Naive B cell (primary cell): Measurements from ENCODE around the gene OR9A2. TPM values are rescaled to one million over a fixed set of nuclear protein-coding genes. Genes with fewer than 3 reads are reported as not detected.

ENCODE experiments used
- ATAC-seq, 2 donors: fragments of 150-1000 bp; cut with Tn5 transposase; 2 replicates each; pipeline ENCODE4 v1.10.0; 2021; ENCODE audit warnings: low read depth in 2 of 2, mild to moderate bottlenecking in 2 of 2, moderate library complexity in 2 of 2
- DNase-seq: peaks from one replicate; pipeline ENCODE4 v3.0.0; 2022
- H3K27ac Mint-ChIP-seq, 6 donors: one replicate each; pipeline ENCODE4 v1.8.0; 2020 to 2022; ENCODE audit warnings: mild to moderate bottlenecking in 6 of 6, mixed read lengths in 6 of 6, moderate library complexity in 5 of 6, inconsistent platforms in 2 of 6
- H3K27me3 Mint-ChIP-seq, 3 donors: one replicate each; pipeline ENCODE4 v1.8.0; 2021 to 2022; ENCODE audit warnings: mixed read lengths in 3 of 3, mild to moderate bottlenecking in 1 of 3
- H3K36me3 Mint-ChIP-seq, 2 donors: one replicate each; pipeline ENCODE4 v1.8.0; 2020 to 2022; ENCODE audit warnings: mixed read lengths in 2 of 2, inconsistent platforms in 1 of 2, mild to moderate bottlenecking in 1 of 2
- H3K4me1 Mint-ChIP-seq, 3 donors: one replicate each; pipeline ENCODE4 v1.8.0; 2020 to 2022; ENCODE audit warnings: mixed read lengths in 3 of 3, inconsistent platforms in 1 of 3, mild to moderate bottlenecking in 1 of 3, moderate library complexity in 1 of 3
- H3K4me3 Mint-ChIP-seq, 8 donors: one replicate each; pipeline ENCODE4 v1.8.0; 2020 to 2022; ENCODE audit warnings: mild to moderate bottlenecking in 8 of 8, mixed read lengths in 8 of 8, moderate library complexity in 8 of 8, inconsistent platforms in 2 of 8
- H3K9me3 Mint-ChIP-seq, 7 donors: one replicate each; pipeline ENCODE4 v1.8.0; 2020 to 2022; ENCODE audit warnings: mixed read lengths in 7 of 7, mild to moderate bottlenecking in 5 of 7, inconsistent platforms in 2 of 7, moderate library complexity in 1 of 7
- polyA plus RNA-seq, 6 donors: library from polyadenylated mRNA; unstranded; fragments of 300-500 nt; fragmentation: Illumina TruSeq; gene quantifications; one replicate each; pipeline ENCODE4 v1.2.3, GENCODE V29; 2021; ENCODE audit warnings: low read depth in 6 of 6

Gene OR9A2, protein sequence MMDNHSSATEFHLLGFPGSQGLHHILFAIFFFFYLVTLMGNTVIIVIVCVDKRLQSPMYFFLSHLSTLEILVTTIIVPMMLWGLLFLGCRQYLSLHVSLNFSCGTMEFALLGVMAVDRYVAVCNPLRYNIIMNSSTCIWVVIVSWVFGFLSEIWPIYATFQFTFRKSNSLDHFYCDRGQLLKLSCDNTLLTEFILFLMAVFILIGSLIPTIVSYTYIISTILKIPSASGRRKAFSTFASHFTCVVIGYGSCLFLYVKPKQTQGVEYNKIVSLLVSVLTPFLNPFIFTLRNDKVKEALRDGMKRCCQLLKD
- not detected for polyA plus RNA-seq

DNA sequence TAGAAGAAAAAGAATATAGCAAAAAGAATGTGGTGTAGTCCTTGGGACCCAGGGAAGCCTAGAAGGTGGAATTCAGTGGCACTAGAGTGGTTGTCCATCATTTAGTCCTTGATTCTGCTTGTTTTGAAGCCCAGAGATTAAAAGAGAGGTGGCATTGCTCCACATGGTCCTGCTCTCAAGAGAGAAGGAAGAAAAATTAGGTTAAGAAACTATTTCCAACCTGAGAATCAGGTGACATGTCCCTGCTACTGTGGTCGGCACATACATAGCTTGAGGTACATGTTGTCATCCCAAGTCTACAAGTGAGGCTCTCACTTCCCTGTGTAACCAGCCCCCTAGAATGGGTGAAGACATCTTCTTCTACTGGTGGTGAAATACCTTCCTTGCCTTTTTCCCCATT, at the start of gene OR9A2:
Gene OR9A2 (minus strand): TSS at position 101 of the 400 bp plus-strand sequence. CDS start 0 bp downstream, at position 101.
- Mint-ChIP-seq H3K27me3 (no peaks in the 10 kb centered on the region), H3K36me3 (no peaks in the 10 kb centered on the region), H3K9me3 (peaks cover 0 to 10% (median 0%) of the 10 kb centered on the region in 7 donors), H3K4me3 (peak within 1 kb of the TSS in 1 of 8 donors; percentile 7), H3K4me1 (peaks cover 20 to 30% (median 22%) of the 10 kb centered on the region in 3 donors), H3K27ac (peak within 1 kb of the TSS in 1 of 6 donors; percentile 48)
- ATAC-seq (no peak), DNase-seq (no peak)

DNA sequence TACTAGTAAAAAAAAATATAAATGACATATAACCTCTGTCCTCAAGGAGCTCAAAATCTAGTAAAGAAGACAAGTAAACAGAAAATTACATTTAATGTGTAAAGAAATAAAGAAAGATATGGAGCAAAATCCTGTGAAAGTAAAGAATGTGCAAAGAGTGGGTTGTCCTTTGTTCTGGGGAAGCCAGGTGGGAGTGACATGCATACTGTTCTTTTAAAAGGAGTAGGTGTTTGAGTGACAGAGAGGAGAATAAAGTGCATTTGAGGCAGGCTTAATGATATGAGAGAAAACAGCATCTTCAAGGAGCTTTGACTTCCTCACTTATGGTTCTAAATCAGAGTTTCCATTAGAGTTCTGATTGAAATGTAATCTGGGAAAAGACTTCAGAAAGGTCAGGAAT, 47.2 kb upstream of the OR9A2 start:
- H3K27ac Mint-ChIP-seq, result no peak overlapping the region
- H3K4me3 Mint-ChIP-seq, result no peak overlapping the region
- H3K9me3 Mint-ChIP-seq, result peaks cover 0 to 13% (median 10%) of the 10 kb centered on the region in 7 donors
- H3K36me3 Mint-ChIP-seq, result peaks cover 0 to 6% of the 10 kb centered on the region in 2 donors
- H3K4me1 Mint-ChIP-seq, result peaks cover 35 to 62% (median 43%) of the 10 kb centered on the region in 3 donors
- DNase-seq, result no peak
- no peaks in the 10 kb centered on the region for H3K27me3 Mint-ChIP-seq
- ATAC-seq, result no peak

DNA sequence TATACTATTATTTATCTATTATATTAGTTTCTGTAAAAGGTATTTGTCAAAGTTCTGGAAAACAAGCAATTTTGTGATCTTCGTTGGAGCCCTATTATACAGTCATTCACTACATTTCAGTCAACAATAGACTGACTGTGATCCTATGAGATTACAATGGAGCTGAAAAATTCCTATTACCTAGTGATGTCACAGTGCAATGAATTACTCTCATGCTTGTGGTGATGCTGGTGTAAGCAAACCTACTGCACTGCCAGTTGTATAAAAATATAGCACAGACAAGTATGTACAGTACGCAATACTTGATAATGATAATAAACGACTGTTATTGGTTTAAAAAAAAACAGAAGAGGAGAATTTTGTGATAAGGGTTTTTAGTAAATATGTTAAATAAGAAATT, 46.6 kb upstream of the OR9A2 start:
- no peak overlapping the region for H3K4me3 Mint-ChIP-seq
- H3K36me3 Mint-ChIP-seq, result peaks cover 0 to 5% of the 10 kb centered on the region in 2 donors
- H3K27me3 Mint-ChIP-seq, result no peaks in the 10 kb centered on the region
- no peak for DNase-seq
- ATAC-seq, result no peak
- H3K4me1 Mint-ChIP-seq, result peaks cover 38 to 63% (median 46%) of the 10 kb centered on the region in 3 donors
- no peak overlapping the region for H3K27ac Mint-ChIP-seq
- H3K9me3 Mint-ChIP-seq, result peaks cover 0 to 7% (median 4%) of the 10 kb centered on the region in 7 donors

DNA sequence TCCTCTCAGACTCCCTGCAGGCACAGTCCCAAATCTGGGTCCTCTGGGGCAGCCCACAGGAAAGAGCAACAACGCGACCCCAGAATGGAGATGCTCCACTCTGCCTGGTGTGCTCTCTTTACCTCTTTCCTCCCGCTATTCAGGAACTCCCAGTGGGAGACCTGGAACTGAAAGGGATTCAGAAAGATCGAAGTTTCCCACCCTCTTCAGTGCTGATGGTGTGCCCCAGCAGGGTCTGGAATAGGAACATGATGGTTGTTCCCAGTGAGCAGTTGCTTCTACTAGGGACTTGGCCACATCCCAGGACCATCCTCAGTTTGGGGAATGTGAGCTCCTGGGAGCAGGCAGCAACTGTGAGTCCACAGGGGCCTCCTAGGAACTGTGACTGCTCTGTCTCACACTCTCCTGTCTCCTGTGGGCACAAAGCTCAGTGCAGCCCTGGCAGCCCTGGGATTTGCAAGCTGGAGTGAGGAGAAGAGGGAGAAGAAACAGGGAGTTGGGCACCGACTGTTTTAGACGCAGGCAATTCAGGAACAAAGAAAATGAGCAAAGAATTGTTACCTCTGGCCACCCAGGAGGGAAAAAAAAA, 43.1 kb upstream of the OR9A2 start:
- Mint-ChIP-seq H3K9me3 (peaks cover 0 to 10% (median 5%) of the 10 kb centered on the region in 7 donors), H3K27me3 (no peaks in the 10 kb centered on the region), H3K4me1 (peaks cover 21 to 33% (median 24%) of the 10 kb centered on the region in 3 donors), H3K36me3 (peaks cover 0 to 9% of the 10 kb centered on the region in 2 donors), H3K4me3 (no peak overlapping the region), H3K27ac (peak overlapping the region in 1 of 6 donors; percentile 90)
- ATAC-seq (no peak), DNase-seq (no peak)

DNA sequence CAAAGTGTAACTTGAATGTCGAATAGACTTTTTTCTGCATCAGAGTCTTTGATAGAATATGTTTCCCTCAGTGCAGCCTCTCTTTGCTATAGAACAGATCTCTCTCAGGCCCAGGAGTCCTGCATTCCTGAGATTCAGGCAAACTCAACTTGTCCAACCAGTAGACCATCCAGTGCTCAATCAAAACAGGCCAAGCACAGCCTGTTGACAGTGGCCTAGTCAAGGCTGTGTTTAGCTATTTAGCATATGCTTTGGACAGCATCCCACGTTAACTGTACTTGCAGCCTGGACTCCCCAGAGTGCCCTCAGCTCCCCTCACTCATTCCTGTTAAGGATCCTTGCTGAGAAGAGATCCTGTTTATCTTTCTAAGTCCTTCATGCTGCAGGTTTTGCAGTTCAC, 41.5 kb upstream of the OR9A2 start:
- DNase-seq, result no peak
- H3K36me3 Mint-ChIP-seq, result peaks cover 9 to 21% of the 10 kb centered on the region in 2 donors
- H3K27ac Mint-ChIP-seq, result no peak overlapping the region
- H3K4me3 Mint-ChIP-seq, result peak overlapping the region in 1 of 8 donors; percentile 1
- no peak for ATAC-seq
- peaks cover 0 to 12% (median 7%) of the 10 kb centered on the region in 7 donors for H3K9me3 Mint-ChIP-seq
- no peaks in the 10 kb centered on the region for H3K27me3 Mint-ChIP-seq
- peaks cover 21 to 31% (median 23%) of the 10 kb centered on the region in 3 donors for H3K4me1 Mint-ChIP-seq

DNA sequence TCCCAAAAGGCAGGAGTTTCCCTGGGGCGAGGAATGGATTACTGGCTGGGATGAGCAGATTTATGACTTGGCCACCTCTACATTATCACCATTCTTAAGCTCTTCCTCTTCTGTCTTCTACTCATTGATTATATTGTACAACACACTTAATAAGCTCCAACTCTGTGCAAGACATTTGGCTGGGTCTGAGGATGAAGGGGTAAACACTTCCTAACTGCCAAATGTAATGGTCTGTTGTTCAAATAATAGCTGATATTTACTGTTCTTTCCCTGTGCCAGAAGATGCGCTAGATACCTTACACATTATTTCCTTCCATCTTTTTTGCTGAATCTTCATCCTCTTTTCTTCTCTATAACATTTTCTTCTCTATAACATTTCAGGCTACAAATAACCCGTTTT, 36.8 kb upstream of the OR9A2 start:
- Mint-ChIP-seq H3K36me3 (peaks cover 9 to 30% of the 10 kb centered on the region in 2 donors), H3K27me3 (no peaks in the 10 kb centered on the region), H3K27ac (peak overlapping the region in 1 of 6 donors; percentile 20), H3K9me3 (peaks cover 0 to 17% (median 9%) of the 10 kb centered on the region in 7 donors), H3K4me1 (peaks cover 24 to 48% (median 29%) of the 10 kb centered on the region in 3 donors), H3K4me3 (no peak overlapping the region)
- ATAC-seq (no peak), DNase-seq (no peak)

DNA sequence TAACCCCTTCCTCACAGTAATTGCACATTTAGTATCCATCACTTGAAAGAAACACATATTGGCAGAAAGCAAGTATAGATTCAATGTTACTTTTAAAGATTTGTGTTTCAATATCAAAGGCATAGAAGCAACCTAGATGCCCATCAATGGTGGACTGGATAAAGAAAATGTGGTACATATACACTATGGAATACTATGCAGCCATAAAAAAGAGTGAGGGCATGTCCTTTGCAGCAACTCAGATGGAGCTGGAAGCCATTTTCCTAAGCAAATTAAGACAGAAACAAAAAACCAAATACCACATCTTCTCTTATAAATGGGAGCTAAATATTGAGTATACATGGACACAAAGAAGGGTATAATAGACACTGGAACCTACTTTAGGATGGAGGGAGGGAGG, 28.8 kb upstream of the OR9A2 start:
- H3K4me1 Mint-ChIP-seq, result peaks cover 32 to 54% (median 42%) of the 10 kb centered on the region in 3 donors
- H3K36me3 Mint-ChIP-seq, result no peaks in the 10 kb centered on the region
- H3K9me3 Mint-ChIP-seq, result peaks cover 0 to 2% (median 0%) of the 10 kb centered on the region in 7 donors
- no peaks in the 10 kb centered on the region for H3K27me3 Mint-ChIP-seq
- H3K4me3 Mint-ChIP-seq, result no peak overlapping the region
- no peak overlapping the region for H3K27ac Mint-ChIP-seq
- DNase-seq, result no peak
- ATAC-seq, result no peak

DNA sequence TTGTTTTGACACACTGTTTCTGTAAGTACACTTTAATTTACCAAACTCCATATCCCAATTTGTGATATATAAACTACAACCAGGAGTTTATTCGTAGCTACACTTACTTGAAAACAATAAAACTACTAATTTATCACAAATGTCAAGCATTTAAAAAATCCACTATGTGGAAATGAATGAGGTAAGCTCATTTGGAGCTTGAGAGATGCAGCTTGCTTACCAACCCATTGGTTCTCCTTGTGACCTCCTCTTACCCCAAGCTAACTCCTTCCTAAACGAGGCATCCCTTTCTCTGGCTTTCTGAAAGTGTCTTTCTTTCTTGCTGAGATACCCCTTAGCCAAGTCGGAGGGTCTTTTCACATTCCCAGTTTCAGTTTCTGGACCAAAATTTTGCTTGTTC, 27.7 kb upstream of the OR9A2 start:
- DNase-seq (no peak), ATAC-seq (no peak)
- Mint-ChIP-seq H3K27me3 (no peaks in the 10 kb centered on the region), H3K27ac (no peak overlapping the region), H3K4me3 (no peak overlapping the region), H3K36me3 (no peaks in the 10 kb centered on the region), H3K9me3 (peaks cover 0 to 2% (median 0%) of the 10 kb centered on the region in 7 donors), H3K4me1 (peaks cover 34 to 55% (median 44%) of the 10 kb centered on the region in 3 donors)

DNA sequence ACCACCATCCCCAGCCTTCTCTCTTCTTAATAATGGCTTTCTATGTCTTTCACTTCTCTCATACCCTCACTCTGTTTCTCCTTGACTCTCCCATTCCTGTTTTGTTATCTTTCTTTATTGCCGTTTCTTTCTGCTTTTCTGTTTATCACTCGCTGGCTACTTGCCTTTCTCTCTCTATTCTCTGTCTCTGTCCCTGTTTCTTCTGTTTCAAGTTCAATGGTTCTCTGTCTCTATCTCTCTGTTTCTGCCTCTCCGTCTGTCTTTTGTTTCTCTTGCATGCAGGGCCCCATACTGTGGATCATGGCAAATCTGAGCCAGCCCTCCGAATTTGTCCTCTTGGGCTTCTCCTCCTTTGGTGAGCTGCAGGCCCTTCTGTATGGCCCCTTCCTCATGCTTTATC, 25.1 kb upstream of the OR9A2 start, which contains the start of gene OR6V1:
Gene OR6V1 (plus strand): TSS at position 301 of the 400 bp plus-strand sequence. CDS start 0 bp downstream, at position 301.
- no peaks in the 10 kb centered on the region for H3K27me3 Mint-ChIP-seq
- peaks cover 45 to 61% (median 52%) of the 10 kb centered on the region in 3 donors for H3K4me1 Mint-ChIP-seq
- no peak for DNase-seq
- H3K27ac Mint-ChIP-seq, result peak within 1 kb of the TSS in 2 of 6 donors; percentile 46 to 74
- no peaks in the 10 kb centered on the region for H3K36me3 Mint-ChIP-seq
- no peak within 1 kb of the TSS for H3K4me3 Mint-ChIP-seq
- peaks cover 0 to 2% (median 0%) of the 10 kb centered on the region in 7 donors for H3K9me3 Mint-ChIP-seq
- no peak for ATAC-seq

DNA sequence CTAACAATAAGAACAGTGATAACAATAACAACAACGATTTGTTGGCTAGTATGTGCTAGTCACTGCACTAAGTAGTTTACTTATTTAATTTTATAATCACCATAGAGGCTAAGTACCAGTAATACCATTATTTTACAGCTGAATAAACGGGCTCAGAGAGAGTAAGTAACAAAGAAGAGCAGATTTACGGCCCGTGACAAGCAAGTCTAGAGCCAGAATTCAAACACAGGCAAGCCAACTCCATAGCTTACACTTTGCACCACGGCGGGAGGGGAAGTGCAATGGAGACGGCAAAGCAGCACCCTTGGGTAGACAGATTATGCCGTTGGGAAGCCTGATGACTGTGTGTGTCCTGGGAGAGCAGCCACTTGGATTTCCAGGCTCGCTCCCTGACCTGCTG, 24.0 kb upstream of the OR9A2 start:
- H3K27ac Mint-ChIP-seq, result peak overlapping the region in 1 of 6 donors; percentile 9
- DNase-seq (no peak), ATAC-seq (no peak)
- H3K4me1 Mint-ChIP-seq, result peaks cover 53 to 70% (median 63%) of the 10 kb centered on the region in 3 donors
- H3K9me3 Mint-ChIP-seq, result peaks cover 0 to 2% (median 0%) of the 10 kb centered on the region in 7 donors
- H3K36me3 Mint-ChIP-seq, result no peaks in the 10 kb centered on the region
- peak overlapping the region in 1 of 8 donors; percentile 71 for H3K4me3 Mint-ChIP-seq
- H3K27me3 Mint-ChIP-seq, result no peaks in the 10 kb centered on the region

DNA sequence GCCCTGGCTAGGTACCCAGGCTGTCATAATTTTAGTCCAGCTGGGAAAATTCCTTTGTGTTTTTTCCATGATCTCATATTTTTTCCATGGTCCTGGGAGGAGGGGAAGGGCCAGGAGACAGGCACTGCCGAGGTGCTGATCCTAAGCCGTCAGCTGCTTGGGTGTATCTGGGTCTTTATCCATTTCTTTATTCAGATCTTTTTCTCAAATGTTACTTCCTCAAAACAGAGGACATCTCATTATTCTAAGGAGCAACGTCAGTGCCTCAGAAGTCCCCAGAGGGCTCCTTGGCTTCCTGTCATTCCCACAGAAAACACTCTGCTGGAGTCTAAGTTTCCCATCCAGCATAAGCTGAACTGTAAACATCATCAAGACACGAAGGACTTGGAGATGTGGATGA, 22.4 kb upstream of the OR9A2 start:
- H3K9me3 Mint-ChIP-seq, result no peaks in the 10 kb centered on the region
- peaks cover 53 to 74% (median 67%) of the 10 kb centered on the region in 3 donors for H3K4me1 Mint-ChIP-seq
- H3K27ac Mint-ChIP-seq, result peak overlapping the region in 2 of 6 donors; percentile 3 to 59
- ATAC-seq, result peak; percentile 50 to 54
- H3K36me3 Mint-ChIP-seq, result no peaks in the 10 kb centered on the region
- H3K27me3 Mint-ChIP-seq, result no peaks in the 10 kb centered on the region
- H3K4me3 Mint-ChIP-seq, result peak overlapping the region in 7 of 8 donors; percentile 45 to 81 (median 53)
- DNase-seq, result no peak

DNA sequence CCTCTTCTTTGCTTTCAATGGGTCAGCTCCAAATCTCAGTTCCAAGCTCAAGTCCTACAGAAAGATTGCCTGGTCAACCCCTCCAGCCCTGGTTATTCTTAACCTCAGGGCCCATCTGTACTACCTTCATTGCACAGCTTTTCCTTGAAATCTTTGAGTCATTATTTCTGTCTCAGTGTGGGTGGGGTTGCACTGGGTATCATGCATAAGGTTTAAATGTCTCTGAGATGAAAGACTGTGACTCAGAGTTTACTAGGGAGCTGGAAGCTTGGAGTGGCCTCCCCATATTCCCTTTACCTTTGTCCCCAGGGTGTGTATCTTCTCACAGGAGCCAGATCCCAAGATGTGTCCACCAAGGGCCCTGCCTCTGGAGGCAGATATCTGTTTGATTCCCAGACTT, 21.9 kb upstream of the OR9A2 start:
- Mint-ChIP-seq H3K4me3 (peak overlapping the region in 2 of 8 donors; percentile 26 to 63), H3K27me3 (no peaks in the 10 kb centered on the region), H3K9me3 (no peaks in the 10 kb centered on the region), H3K27ac (no peak overlapping the region), H3K4me1 (peaks cover 53 to 70% (median 66%) of the 10 kb centered on the region in 3 donors), H3K36me3 (no peaks in the 10 kb centered on the region)
- DNase-seq (no peak), ATAC-seq (no peak)

DNA sequence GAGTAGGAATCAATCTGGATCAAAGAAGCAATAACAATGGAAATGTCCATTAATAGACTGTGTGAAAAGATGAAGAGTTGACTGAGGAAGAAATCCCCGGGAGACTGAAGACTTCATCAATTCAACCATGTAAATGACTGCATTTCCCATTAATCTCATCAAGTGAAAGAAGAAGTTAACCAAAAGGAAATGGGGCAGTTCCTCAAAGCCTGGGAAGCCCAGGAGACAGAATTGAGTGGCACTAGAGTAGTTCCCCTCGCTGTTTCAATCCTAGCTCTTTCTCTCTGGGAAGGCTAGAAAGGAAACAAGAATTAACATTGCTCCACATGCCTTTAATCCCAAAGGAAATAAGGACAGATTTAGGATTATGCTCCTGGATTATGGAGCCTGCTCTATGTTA, 20.4 kb upstream of the OR9A2 start:
- peak overlapping the region in 1 of 8 donors; percentile 5 for H3K4me3 Mint-ChIP-seq
- no peaks in the 10 kb centered on the region for H3K27me3 Mint-ChIP-seq
- no peaks in the 10 kb centered on the region for H3K9me3 Mint-ChIP-seq
- H3K36me3 Mint-ChIP-seq, result no peaks in the 10 kb centered on the region
- peaks cover 53 to 66% (median 64%) of the 10 kb centered on the region in 3 donors for H3K4me1 Mint-ChIP-seq
- ATAC-seq, result peak in 1 of 2 donors; percentile 37
- DNase-seq, result no peak
- H3K27ac Mint-ChIP-seq, result peak overlapping the region in 1 of 6 donors; percentile 42
